HepG2 (cell line): ENCODE measurements around the gene TMEM167A. TPM values are rescaled to one million over a fixed set of nuclear protein-coding genes. Genes with fewer than 3 reads are reported as not detected.

ENCODE experiments used
- BRF2 ChIP-seq: sonication (generic); formaldehyde crosslinking; IDR thresholded peaks from 2 replicates; pipeline ENCODE4 v1.8.1; 2022; ENCODE audit warnings: mild to moderate bottlenecking, missing genetic modification reagents
- CENPT ChIP-seq: sonication (generic); formaldehyde crosslinking; IDR thresholded peaks from 2 replicates; pipeline ENCODE4 v1.8.0; 2022; ENCODE audit warnings: low read depth, mild to moderate bottlenecking, moderate library complexity, missing genetic modification reagents
- DNMT1 ChIP-seq: sonication (generic); formaldehyde crosslinking; IDR thresholded peaks from 2 replicates; pipeline ENCODE4 v1.5.1; 2020; ENCODE audit warnings: mild to moderate bottlenecking, missing genetic modification reagents
- FOXO1 ChIP-seq: sonication (generic); formaldehyde crosslinking; IDR thresholded peaks from 2 replicates; pipeline ENCODE4 v1.4.0; 2020; ENCODE audit warnings: missing genetic modification reagents
- HNRNPK ChIP-seq: fragments of 200-400 bp; formaldehyde crosslinking; IDR thresholded peaks from 2 replicates; pipeline ENCODE4 v1.6.1; 2018; ENCODE audit warnings: low read length, low read depth, moderate library complexity, mild to moderate bottlenecking; ENCODE audit not compliant: poor library complexity, severe bottlenecking
- KDM2A ChIP-seq: sonication (generic); formaldehyde crosslinking; IDR thresholded peaks from 2 replicates; pipeline ENCODE4 v1.4.0; 2020; ENCODE audit warnings: low read depth, missing genetic modification reagents, borderline replicate concordance
- KDM4B ChIP-seq: sonication (generic); formaldehyde crosslinking; IDR thresholded peaks from 2 replicates; pipeline ENCODE4 v1.4.0; 2020; ENCODE audit warnings: missing genetic modification reagents
- MBD4 ChIP-seq: IDR thresholded peaks from 2 replicates; pipeline ENCODE4 v1.6.1; 2012; ENCODE audit warnings: low read length, inconsistent platforms, borderline replicate concordance
- NBN ChIP-seq: fragments of 450-650 bp; conservative IDR thresholded peaks from 2 replicates; pipeline ENCODE4 v1.6.1; 2017
- PTBP1 ChIP-seq: fragments of 200-400 bp; formaldehyde crosslinking; IDR thresholded peaks from 2 replicates; pipeline ENCODE4 v1.6.1; 2018; ENCODE audit warnings: low read length, low read depth; ENCODE audit not compliant: poor library complexity, severe bottlenecking
- REL ChIP-seq: sonication (generic); formaldehyde crosslinking; conservative IDR thresholded peaks from 2 replicates; pipeline ENCODE4 v1.8.0; 2022; ENCODE audit warnings: mild to moderate bottlenecking, missing genetic modification reagents, moderate library complexity
- REPIN1 ChIP-seq: sonication (generic); formaldehyde crosslinking; IDR thresholded peaks from 2 replicates; pipeline ENCODE4 v1.8.0; 2022; ENCODE audit warnings: missing genetic modification reagents, low read depth, mild to moderate bottlenecking, borderline replicate concordance
- RFXANK ChIP-seq: IDR thresholded peaks from 2 replicates; pipeline ENCODE4 v1.6.1; 2016
- TBL1XR1 ChIP-seq: fragments of 150-350 bp; IDR thresholded peaks from 2 replicates; pipeline ENCODE4 v1.6.1; 2014; ENCODE audit warnings: borderline replicate concordance, low read length; ENCODE audit not compliant: partially characterized antibody
- U2AF2 ChIP-seq: fragments of 200-400 bp; formaldehyde crosslinking; IDR thresholded peaks from 2 replicates; pipeline ENCODE4 v1.6.1; 2017; ENCODE audit warnings: low read depth, mild to moderate bottlenecking, low read length
- ZC3H4 ChIP-seq: sonication (generic); formaldehyde crosslinking; IDR thresholded peaks from 2 replicates; pipeline ENCODE4 v1.4.0; 2020; ENCODE audit warnings: missing genetic modification reagents, borderline replicate concordance
- ZNF17 ChIP-seq: sonication (generic); formaldehyde crosslinking; IDR thresholded peaks from 2 replicates; pipeline ENCODE4 v1.5.0; 2020; ENCODE audit warnings: mild to moderate bottlenecking, missing genetic modification reagents
- ZNF205 ChIP-seq: IDR thresholded peaks from 2 replicates; pipeline ENCODE4 v1.6.1; 2018; ENCODE audit warnings: missing biosample characterization, missing genetic modification reagents
- ZNF317 ChIP-seq: sonication (generic); formaldehyde crosslinking; IDR thresholded peaks from 2 replicates; pipeline ENCODE4 v1.5.0; 2020; ENCODE audit warnings: mild to moderate bottlenecking, missing genetic modification reagents
- ZNF644 ChIP-seq: IDR thresholded peaks from 2 replicates; pipeline ENCODE4 v1.6.1; 2016; ENCODE audit warnings: low read depth
- ZNF709 ChIP-seq: sonication (generic); formaldehyde crosslinking; IDR thresholded peaks from 2 replicates; pipeline ENCODE4 v1.5.0; 2020; ENCODE audit warnings: mild to moderate bottlenecking, missing genetic modification reagents
- polyA plus RNA-seq, 8 experiments: library from polyadenylated mRNA; depleted of rRNA in 3 of 8; stranded (reverse) in 7 of 8; unstranded in 1 of 8; fragments of >200 nt; fragmentation: Illumina TruSeq in 4 of 8; extraction: Trizol in 4 of 8; gene quantifications; 2 replicates each; pipeline versions ENCODE4 v1.2.1 to v1.2.3, GENCODE V29; 2011 to 2016; ENCODE audit warnings: low read depth in 4 of 8, missing spikeins in 1 of 8, mixed read lengths in 1 of 8; ENCODE audit not compliant: insufficient read depth in 1 of 8
- total RNA-seq, 5 experiments: library from RNA; depleted of rRNA; stranded (reverse); fragments of >200 nt; fragmentation: Illumina TruSeq; extraction: Trizol; gene quantifications; 2 replicates each; pipeline ENCODE4 v1.2.3, GENCODE V29; 2016; ENCODE audit warnings: low read depth in 1 of 5
- TF ChIP-seq, protein P1 (sequence below): sonication (generic); formaldehyde crosslinking; IDR thresholded peaks from 2 replicates; pipeline ENCODE4 v1.9.0; 2021; ENCODE audit warnings: missing genetic modification reagents, borderline replicate concordance
- TF ChIP-seq, protein P2 (sequence below): sonication (generic); formaldehyde crosslinking; conservative IDR thresholded peaks from 2 replicates; pipeline ENCODE4 v1.4.0; 2020; ENCODE audit warnings: mild to moderate bottlenecking, missing genetic modification reagents, moderate library complexity

The TMEM167A gene
- total and polyA plus RNA-seq, 2 of the 13 experiments (the other 11 are each of a cell fraction or from before 2014, with no cell fraction given) = 47.0 to 78.7 TPM

DNA sequence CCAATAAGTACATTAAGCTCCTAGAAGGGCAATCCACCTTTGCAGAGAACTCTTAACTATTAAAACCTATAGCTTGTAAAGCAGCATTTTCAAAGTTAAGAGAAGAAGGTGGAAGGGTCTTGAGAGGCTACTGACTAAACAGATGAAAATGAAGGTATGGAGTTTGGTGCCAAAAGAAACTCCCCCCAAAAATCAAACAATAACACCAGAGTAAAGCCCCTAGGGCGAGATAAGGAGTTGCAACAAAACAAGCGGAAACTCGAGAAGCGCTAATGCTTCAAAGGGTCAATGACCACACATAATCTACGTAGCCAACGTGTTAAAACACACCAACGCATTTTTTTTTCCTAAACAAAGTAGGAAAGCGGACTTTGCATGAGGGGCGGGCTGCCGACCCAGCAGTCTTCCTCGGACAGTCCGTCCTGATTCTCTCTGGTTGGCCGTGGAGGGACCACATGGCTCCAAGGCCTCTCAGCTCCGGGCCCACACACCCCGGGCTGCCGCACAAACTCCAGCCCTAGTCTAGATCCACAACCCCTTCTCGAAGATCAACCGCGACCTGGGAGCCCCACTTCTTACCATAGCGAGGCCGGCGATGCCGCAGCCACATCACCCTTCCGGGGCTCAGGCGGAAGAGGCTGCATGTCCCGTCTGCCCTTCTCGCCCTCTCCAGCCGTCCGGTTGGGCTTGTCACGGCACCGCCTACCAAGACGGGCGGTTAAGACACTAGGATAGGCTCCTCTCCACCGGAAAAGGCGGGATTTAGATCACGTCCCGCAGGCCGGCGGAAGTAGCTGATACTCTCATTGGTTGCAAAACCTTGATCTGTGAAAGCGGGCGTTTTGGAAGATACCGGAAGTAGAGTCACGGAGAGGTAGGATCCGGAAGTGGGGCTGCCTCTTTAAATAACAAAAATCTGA is at the start of gene TMEM167A, which contains the start of gene XRCC4 (continued):
- TF ChIP-seq, protein P1, sequence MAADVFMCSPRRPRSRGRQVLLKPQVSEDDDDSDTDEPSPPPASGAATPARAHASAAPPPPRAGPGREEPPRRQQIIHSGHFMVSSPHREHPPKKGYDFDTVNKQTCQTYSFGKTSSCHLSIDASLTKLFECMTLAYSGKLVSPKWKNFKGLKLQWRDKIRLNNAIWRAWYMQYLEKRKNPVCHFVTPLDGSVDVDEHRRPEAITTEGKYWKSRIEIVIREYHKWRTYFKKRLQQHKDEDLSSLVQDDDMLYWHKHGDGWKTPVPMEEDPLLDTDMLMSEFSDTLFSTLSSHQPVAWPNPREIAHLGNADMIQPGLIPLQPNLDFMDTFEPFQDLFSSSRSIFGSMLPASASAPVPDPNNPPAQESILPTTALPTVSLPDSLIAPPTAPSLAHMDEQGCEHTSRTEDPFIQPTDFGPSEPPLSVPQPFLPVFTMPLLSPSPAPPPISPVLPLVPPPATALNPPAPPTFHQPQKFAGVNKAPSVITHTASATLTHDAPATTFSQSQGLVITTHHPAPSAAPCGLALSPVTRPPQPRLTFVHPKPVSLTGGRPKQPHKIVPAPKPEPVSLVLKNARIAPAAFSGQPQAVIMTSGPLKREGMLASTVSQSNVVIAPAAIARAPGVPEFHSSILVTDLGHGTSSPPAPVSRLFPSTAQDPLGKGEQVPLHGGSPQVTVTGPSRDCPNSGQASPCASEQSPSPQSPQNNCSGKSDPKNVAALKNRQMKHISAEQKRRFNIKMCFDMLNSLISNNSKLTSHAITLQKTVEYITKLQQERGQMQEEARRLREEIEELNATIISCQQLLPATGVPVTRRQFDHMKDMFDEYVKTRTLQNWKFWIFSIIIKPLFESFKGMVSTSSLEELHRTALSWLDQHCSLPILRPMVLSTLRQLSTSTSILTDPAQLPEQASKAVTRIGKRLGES (CRISPR knock-in tag) = no peak
- no peak for TF ChIP-seq FOXO1 (CRISPR knock-in tag)
- peak; percentile 67; the same call in 1 of the 2 replicates for TF ChIP-seq REPIN1
- TF ChIP-seq ZNF317 (CRISPR knock-in tag) = peak; percentile 63; the same call in 1 of the 2 replicates
- no peak for TF ChIP-seq TBL1XR1
- TF ChIP-seq PTBP1 = no peak
- peak; percentile 39; the same call in 1 of the 2 replicates for TF ChIP-seq ZNF709 (CRISPR knock-in tag)
- TF ChIP-seq U2AF2 = no peak
- no peak for TF ChIP-seq CENPT (CRISPR knock-in tag)
- TF ChIP-seq KDM2A = peak; percentile 79
- TF ChIP-seq ZNF17 (CRISPR knock-in tag) = no peak
- TF ChIP-seq ZNF644 (CRISPR knock-in tag) = no peak
- no peak for TF ChIP-seq MBD4
- TF ChIP-seq RFXANK (CRISPR knock-in tag) = no peak
- no peak for TF ChIP-seq REL (CRISPR knock-in tag)
- TF ChIP-seq, protein P2, sequence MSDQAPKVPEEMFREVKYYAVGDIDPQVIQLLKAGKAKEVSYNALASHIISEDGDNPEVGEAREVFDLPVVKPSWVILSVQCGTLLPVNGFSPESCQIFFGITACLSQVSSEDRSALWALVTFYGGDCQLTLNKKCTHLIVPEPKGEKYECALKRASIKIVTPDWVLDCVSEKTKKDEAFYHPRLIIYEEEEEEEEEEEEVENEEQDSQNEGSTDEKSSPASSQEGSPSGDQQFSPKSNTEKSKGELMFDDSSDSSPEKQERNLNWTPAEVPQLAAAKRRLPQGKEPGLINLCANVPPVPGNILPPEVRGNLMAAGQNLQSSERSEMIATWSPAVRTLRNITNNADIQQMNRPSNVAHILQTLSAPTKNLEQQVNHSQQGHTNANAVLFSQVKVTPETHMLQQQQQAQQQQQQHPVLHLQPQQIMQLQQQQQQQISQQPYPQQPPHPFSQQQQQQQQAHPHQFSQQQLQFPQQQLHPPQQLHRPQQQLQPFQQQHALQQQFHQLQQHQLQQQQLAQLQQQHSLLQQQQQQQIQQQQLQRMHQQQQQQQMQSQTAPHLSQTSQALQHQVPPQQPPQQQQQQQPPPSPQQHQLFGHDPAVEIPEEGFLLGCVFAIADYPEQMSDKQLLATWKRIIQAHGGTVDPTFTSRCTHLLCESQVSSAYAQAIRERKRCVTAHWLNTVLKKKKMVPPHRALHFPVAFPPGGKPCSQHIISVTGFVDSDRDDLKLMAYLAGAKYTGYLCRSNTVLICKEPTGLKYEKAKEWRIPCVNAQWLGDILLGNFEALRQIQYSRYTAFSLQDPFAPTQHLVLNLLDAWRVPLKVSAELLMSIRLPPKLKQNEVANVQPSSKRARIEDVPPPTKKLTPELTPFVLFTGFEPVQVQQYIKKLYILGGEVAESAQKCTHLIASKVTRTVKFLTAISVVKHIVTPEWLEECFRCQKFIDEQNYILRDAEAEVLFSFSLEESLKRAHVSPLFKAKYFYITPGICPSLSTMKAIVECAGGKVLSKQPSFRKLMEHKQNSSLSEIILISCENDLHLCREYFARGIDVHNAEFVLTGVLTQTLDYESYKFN (CRISPR knock-in tag) = peak; percentile 44; the same call in 1 of the 2 replicates
- peak; percentile 15; the same call in 1 of the 2 replicates for TF ChIP-seq BRF2 (CRISPR knock-in tag)
- no peak for TF ChIP-seq KDM4B (CRISPR knock-in tag)
- no peak for TF ChIP-seq NBN
- TF ChIP-seq ZC3H4 (CRISPR knock-in tag) = no peak
- TF ChIP-seq HNRNPK = no peak
- TF ChIP-seq ZNF205 = no peak
- no peak for TF ChIP-seq DNMT1 (CRISPR knock-in tag)
